HCT116 (cell line): Measurements from ENCODE around the gene OSBPL1A.

Experiments used
- POLR2A ChIP-seq: IDR thresholded peaks from 2 replicates; pipeline ENCODE4 v1.7.0; 2011; ENCODE audit warnings: borderline replicate concordance; ENCODE audit not compliant: insufficient read depth, insufficient read length; ENCODE audit errors: extremely low read depth
- RAD21 ChIP-seq: IDR thresholded peaks from 2 replicates; pipeline ENCODE4 v1.6.1; 2012; ENCODE audit warnings: low read depth, mild to moderate bottlenecking
- YY1 ChIP-seq: IDR thresholded peaks from 2 replicates; pipeline ENCODE4 v1.6.1; 2011; ENCODE audit warnings: low read length, low read depth, moderate library complexity, mild to moderate bottlenecking; ENCODE audit not compliant: insufficient replicate concordance; ENCODE audit errors: extremely low read depth
- TF ChIP-seq, protein P1 (sequence below), 3 experiments: fragments of 200-600 bp in 1 of 3; sonication (generic) in 1 of 3; IDR thresholded peaks in 2 of 3; conservative IDR thresholded peaks in 1 of 3; 2 replicates each; pipeline ENCODE4 v1.5.1; 2012 to 2017; ENCODE audit warnings: low read depth in 2 of 3, low read length in 2 of 3, antibody characterized with exemption in 1 of 3, borderline replicate concordance in 1 of 3, control low read depth in 1 of 3, mild to moderate bottlenecking in 1 of 3, mixed read lengths in 1 of 3, mixed run types in 1 of 3, moderate library complexity in 1 of 3; ENCODE audit not compliant: insufficient read depth in 1 of 3

DNA sequence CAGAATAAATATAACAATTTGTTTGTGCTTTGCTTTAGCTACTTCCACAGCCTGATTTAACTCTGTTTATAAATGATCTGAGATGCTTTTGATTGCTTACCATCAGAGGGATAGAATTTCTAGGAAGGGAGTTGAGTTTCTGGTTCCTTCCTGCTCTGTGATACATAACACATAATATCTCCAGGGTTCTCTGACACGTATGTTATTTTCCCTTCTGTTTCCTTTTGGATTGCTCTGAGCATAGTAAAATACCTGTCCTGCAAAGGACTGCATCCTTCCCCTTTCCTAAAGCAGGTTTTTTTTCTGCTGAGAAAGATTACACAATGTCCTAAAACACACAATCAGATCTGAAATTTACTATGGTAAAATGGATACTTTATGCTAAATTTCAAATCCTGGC is 182.7 kb downstream of the OSBPL1A start:
- TF ChIP-seq RAD21: no peak
- no peak for TF ChIP-seq YY1
- TF ChIP-seq, protein P1, sequence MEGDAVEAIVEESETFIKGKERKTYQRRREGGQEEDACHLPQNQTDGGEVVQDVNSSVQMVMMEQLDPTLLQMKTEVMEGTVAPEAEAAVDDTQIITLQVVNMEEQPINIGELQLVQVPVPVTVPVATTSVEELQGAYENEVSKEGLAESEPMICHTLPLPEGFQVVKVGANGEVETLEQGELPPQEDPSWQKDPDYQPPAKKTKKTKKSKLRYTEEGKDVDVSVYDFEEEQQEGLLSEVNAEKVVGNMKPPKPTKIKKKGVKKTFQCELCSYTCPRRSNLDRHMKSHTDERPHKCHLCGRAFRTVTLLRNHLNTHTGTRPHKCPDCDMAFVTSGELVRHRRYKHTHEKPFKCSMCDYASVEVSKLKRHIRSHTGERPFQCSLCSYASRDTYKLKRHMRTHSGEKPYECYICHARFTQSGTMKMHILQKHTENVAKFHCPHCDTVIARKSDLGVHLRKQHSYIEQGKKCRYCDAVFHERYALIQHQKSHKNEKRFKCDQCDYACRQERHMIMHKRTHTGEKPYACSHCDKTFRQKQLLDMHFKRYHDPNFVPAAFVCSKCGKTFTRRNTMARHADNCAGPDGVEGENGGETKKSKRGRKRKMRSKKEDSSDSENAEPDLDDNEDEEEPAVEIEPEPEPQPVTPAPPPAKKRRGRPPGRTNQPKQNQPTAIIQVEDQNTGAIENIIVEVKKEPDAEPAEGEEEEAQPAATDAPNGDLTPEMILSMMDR (IDR thresholded peaks at IDR 0.05 in 2 of 3, conservative IDR thresholded peaks at IDR 0.05 in 1 of 3; ENCODE audit: borderline replicate concordance in 1 of 3, insufficient read depth in 1 of 3, low read depth in 2 of 3, low read length in 2 of 3): no peak
- no peak for TF ChIP-seq POLR2A
